Stimulated activated naive CD8-positive, alpha-beta T cell treated with anti-CD3 and anti-CD28 coated beads, Interleukin-15, amount 100 ng/mL, for 72 hours (primary cell): Measurements from ENCODE around the gene TMEM45A.

Source experiments
- ATAC-seq: fragments of 150-1000 bp; cut with Tn5 transposase; 2 replicates; pipeline ENCODE4 v1.10.0; 2021; ENCODE audit warnings: mild to moderate bottlenecking, moderate library complexity
- DNase-seq, 2 donors: peaks; one replicate each; pipeline ENCODE4 v3.0.0; 2021 to 2022
- H3K27ac Mint-ChIP-seq, 2 donors: one replicate each; pipeline ENCODE4 v1.8.0; 2022; ENCODE audit warnings: mild to moderate bottlenecking in 2 of 2, mixed read lengths in 2 of 2, moderate library complexity in 2 of 2
- H3K27me3 Mint-ChIP-seq: one replicate; pipeline ENCODE4 v1.8.0; 2022; ENCODE audit warnings: mixed read lengths
- H3K4me1 Mint-ChIP-seq: one replicate; pipeline ENCODE4 v1.8.0; 2022; ENCODE audit warnings: mild to moderate bottlenecking, mixed read lengths
- H3K4me3 Mint-ChIP-seq, 2 donors: one replicate each; pipeline ENCODE4 v1.8.0; 2022; ENCODE audit warnings: mild to moderate bottlenecking in 2 of 2, mixed read lengths in 2 of 2, moderate library complexity in 1 of 2
- H3K9me3 Mint-ChIP-seq, 2 donors: one replicate each; pipeline ENCODE4 v1.8.0; 2022; ENCODE audit warnings: mixed read lengths in 2 of 2

Gene TMEM45A

DNA sequence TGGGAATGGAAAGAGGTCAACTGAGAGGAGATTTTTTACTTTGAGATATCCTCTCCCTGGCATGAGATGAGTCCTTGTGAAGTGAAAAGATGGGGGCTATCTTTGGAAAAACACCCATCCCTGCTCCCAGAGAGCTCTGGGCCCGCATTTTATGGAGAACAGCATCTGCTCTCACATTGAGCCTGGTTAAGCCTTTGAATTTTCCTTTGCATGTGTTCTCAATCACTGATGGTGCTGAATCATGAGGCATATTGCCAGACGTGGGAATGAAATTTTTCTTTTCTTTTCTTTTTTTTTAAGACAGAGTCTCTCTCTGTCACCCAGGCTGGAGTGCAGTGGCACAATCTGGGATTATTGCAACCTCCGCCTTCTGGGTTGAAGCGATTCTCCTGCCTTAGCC is 24.4 kb downstream of the TMEM45A start:
- Mint-ChIP-seq H3K27ac (no peak overlapping the region), H3K27me3 (no peaks in the 10 kb centered on the region), H3K9me3 (no peaks in the 10 kb centered on the region), H3K4me1 (no peaks in the 10 kb centered on the region), H3K4me3 (no peak overlapping the region)
- ATAC-seq (no peak), DNase-seq (no peak)

DNA sequence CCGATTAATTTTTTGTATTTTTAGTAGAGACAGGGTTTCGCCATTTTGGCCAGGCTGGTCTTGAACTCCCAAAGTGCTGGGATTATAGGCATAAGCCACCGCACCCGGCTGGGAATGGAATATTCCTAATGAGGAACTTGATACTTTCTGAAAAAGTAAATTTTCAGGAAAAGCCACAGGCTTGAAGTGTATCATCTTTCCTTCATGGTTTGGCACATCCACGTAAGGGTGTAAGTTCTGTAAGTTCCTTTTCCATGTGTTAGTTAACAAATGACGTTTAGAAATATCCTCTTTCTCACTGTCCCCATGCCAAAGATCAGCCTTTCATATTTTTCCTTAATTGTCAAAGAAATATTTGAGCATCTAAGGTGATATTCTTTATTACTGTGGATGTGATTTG is 24.9 kb downstream of the TMEM45A start:
- H3K9me3 Mint-ChIP-seq: no peaks in the 10 kb centered on the region
- no peaks in the 10 kb centered on the region for H3K27me3 Mint-ChIP-seq
- DNase-seq (no peak), ATAC-seq (no peak)
- no peaks in the 10 kb centered on the region for H3K4me1 Mint-ChIP-seq
- H3K27ac Mint-ChIP-seq: no peak overlapping the region
- no peak overlapping the region for H3K4me3 Mint-ChIP-seq

DNA sequence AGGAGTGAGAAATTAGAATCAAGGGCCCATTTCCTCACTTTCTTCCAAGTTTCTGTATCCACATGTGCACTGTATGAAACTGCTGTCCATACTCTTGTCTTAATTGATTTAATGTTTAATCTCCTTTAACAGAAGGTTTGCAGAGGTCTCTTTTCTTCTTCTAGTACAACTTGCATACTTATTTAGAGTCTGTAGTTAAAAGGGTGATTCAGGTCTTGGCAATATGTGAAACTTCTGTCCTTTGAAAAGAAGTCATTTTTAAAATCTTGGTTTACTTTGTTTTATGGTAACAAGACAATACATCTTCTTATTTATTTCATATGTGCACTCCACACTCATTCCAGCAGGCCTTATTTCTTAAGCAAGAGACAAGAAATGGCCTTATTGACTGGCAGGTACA is 25.8 kb downstream of the TMEM45A start:
- Mint-ChIP-seq H3K27me3 (no peaks in the 10 kb centered on the region), H3K27ac (no peak overlapping the region), H3K4me1 (no peaks in the 10 kb centered on the region), H3K4me3 (no peak overlapping the region), H3K9me3 (no peaks in the 10 kb centered on the region)
- DNase-seq (no peak), ATAC-seq (no peak)

DNA sequence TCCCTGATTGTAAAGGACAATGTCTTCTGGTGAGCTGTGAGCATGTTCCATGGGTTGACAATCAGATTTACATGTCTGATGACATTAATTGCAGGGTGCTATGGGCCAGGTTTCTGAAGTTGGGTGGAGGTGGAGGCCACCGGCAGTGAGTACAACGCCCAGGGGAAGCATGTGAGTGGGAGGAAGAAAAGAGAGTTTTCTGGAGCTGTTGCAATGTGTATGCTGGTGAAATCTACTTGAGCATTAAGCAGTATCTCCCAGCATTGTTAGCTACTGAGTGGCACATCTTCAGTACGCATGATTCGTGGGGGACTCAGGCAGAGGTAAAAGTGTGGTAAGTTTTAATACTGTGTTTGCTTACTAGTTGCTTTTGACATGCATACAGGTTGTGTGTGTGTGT is 26.6 kb downstream of the TMEM45A start:
- Mint-ChIP-seq H3K9me3 (no peaks in the 10 kb centered on the region), H3K4me1 (no peaks in the 10 kb centered on the region), H3K27ac (no peak overlapping the region)

DNA sequence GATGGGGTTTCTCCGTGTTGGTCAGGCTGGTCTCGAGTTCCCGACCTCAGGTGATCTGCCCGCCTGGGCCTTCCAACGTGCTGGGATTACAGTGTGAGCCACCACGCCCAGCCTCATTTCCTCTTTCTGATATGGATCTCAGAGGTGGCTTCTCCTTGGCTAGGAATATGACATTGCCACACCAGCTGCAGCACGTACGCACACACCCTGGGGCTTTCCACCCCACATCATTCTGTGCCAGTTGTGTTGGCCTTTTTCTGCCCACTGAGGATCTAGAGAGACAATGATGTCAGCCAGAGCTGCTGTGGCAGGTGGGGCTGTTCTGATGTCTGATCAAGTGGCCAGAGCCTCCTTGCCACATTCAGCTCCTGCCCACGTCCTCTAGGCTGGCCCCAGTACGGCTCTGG is 29.0 kb downstream of the TMEM45A start:
- H3K27me3 Mint-ChIP-seq: peaks cover 11% of the 10 kb centered on the region
- no peak overlapping the region for H3K4me3 Mint-ChIP-seq
- H3K4me1 Mint-ChIP-seq: no peaks in the 10 kb centered on the region
- ATAC-seq (no peak), DNase-seq (no peak)
- H3K9me3 Mint-ChIP-seq: no peaks in the 10 kb centered on the region
- no peak overlapping the region for H3K27ac Mint-ChIP-seq

More for the DNA sequence above, 26.6 kb downstream of the TMEM45A start:
- Mint-ChIP-seq H3K27me3 (no peaks in the 10 kb centered on the region), H3K4me3 (no peak overlapping the region)
- no peak for ATAC-seq
- no peak for DNase-seq

DNA sequence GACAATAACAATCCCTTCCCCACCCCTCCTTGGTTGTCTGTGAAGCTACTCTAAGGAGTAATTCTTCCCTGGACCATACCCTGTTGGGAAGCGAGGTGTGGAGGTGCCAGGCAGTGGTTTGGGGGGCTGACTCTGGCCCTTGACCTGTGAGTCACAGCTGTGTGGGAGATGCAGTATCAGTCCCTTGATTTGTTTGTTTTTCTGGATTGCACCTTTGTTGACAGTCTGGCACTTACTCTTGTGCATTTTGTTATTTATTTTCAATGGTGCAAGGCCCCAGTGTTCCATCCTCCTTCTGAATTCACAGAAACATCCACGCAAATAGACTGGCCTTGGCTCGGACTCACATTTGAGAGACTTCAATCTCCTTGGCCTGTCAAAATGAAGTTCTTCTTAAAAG is 29.7 kb downstream of the TMEM45A start:
- Mint-ChIP-seq H3K9me3 (no peaks in the 10 kb centered on the region), H3K27me3 (peaks cover 12% of the 10 kb centered on the region), H3K27ac (no peak overlapping the region), H3K4me3 (no peak overlapping the region), H3K4me1 (no peaks in the 10 kb centered on the region)
- DNase-seq (no peak), ATAC-seq (no peak)

DNA sequence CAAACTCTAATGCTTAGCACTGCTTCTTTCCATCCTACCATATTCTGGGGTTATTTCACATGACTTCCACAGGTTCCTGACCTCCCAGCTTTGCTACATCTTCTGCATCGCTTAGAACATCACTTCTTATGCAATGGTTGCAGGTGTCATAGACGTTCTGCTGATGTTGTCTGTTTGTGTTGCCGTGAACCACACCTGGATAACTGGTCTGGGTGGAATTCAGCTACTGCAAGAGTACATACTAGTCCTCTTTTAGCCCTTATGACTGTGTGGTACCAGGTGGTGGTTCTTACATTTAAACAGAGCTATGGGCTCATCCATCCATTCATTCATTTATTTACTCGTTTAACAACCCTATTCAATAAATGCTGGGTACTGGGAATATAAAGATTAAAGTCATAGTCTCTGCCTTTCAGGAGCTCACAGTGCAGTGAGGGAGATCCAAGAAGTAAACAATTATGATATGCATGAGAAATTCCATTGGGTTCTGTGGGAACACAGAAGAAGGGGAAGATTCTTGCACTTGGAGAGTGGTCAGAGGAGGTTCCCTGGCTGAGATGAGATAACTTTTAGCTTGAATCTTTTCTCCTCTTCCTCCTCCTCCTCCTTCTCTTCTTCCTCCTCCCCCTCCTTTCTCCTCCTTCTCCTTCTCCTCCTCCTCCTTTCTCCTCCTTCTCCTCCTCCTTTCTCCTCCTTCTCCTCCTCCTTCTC is 30.8 kb downstream of the TMEM45A start:
- H3K4me3 Mint-ChIP-seq: no peak overlapping the region
- H3K27me3 Mint-ChIP-seq: peaks cover 12% of the 10 kb centered on the region
- no peaks in the 10 kb centered on the region for H3K4me1 Mint-ChIP-seq
- DNase-seq (no peak), ATAC-seq (no peak)
- no peaks in the 10 kb centered on the region for H3K9me3 Mint-ChIP-seq
- no peak overlapping the region for H3K27ac Mint-ChIP-seq

DNA sequence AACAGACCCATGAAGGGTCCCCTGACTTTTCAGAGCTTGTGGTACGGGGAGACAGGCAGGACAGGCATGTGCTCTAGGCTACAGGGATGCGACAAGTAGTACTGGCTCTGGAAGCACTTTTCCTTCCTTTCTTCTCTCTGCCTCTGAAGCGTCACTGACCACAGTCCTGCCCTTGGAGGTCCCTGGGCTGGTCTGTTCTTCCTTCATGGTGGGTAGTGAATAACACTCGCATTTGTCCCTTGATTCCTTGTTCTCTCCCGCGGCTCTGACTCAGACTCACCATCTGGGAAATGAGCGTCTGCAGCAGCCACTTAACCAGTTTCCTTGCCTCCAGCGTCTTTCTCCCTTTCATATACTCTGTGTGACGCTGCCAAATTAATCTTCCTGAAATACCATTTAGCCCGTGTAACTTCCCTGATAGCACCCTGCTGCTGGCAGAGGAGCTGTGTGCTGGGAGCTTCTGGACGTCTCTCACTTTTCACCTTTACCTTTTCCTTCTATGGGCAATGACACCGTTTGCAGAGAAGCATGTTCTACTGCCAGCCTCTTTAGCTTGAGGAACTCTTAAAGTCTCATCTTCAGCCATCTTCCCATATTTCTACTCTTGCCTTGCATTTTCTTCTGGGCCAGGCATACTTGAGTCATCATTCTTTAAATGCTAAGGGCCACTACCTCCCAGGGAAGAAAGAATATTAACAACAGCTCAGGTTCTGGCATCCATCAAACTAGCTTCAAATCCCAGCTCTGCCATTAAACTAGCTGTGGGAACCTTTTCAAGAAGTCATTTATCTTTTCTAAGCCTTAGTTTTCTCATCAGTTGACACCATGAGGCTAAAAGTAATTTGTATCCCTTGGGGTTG is 33.6 kb downstream of the TMEM45A start:
- H3K4me1 Mint-ChIP-seq: no peaks in the 10 kb centered on the region
- H3K27me3 Mint-ChIP-seq: peaks cover 12% of the 10 kb centered on the region
- DNase-seq (no peak), ATAC-seq (no peak)
- no peak overlapping the region for H3K27ac Mint-ChIP-seq
- H3K9me3 Mint-ChIP-seq: no peaks in the 10 kb centered on the region
- H3K4me3 Mint-ChIP-seq: no peak overlapping the region

DNA sequence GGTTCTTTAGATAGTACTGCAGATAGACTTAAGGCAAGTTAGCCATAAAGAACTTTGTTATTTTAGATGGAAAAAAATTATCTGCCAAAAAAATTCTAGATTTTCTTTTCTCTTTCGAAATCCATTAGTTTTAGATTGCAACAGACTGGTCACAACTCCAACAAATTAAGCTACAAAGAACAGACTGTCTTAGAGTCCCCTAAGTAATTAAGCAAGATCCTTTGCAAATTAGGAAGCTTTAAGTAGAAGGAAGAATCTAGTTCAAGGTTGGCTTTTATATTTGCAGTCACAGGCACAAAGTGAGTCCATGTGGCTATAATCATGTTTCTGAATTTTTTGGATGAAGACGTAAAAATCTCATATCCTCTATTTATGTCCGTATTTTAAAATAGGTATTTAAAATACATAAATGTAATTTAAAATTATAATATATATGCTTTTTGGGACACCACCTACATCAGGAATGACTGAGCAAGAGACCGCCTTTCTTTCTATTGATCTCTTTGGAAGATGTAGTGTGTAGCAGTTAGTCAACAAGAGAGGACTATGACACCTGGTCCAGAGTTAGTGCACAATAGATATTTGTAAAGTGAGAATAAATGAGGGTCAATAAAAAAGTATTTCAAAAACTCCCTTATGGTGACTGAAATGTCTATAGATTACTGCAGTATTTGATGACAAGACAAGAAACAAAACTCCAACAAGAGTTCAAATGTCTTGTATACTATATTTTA is 34.4 kb downstream of the TMEM45A start:
- Mint-ChIP-seq H3K4me1 (no peaks in the 10 kb centered on the region), H3K27me3 (peaks cover 12% of the 10 kb centered on the region), H3K4me3 (no peak overlapping the region), H3K27ac (no peak overlapping the region), H3K9me3 (no peaks in the 10 kb centered on the region)
- no peak for DNase-seq
- no peak for ATAC-seq

DNA sequence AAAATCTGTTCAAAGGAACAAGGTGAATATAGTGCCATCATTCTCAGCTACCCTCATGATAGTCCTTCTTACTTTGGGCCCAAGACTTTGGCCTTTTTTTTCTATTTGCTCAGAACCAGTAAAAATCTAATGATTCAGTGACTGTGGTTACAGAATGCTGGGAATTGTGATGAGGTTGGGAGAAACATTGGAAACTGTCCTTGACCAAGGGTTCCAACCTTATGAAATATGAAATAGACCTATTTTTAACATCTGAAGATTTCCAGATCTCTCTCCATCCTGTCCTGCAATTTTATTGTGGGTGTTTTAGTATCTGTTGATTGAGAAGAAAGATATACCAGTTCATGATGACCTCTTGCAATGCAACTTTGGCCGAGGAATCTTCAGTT is 34.9 kb downstream of the TMEM45A start:
- Mint-ChIP-seq H3K27me3 (peaks cover 12% of the 10 kb centered on the region), H3K9me3 (no peaks in the 10 kb centered on the region), H3K4me3 (no peak overlapping the region), H3K27ac (no peak overlapping the region), H3K4me1 (no peaks in the 10 kb centered on the region)
- ATAC-seq: no peak
- no peak for DNase-seq

DNA sequence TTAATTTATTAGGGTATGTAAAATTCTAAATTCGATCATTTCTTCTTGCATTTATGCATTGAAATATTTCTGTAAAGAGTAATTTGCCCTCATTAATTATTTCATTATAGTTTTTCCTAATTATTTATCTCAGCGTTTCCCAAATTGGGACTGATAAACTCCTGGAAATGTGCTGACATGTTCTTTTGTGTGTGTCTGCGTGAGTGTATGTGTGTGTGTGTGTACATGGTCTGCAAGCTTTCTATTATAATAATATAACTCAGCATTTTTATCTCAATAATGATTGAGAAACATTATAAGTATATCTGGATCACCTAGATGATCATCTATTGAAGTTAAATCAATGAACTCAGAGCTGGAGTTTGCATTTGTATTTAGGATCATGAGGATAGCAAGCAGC is 38.7 kb downstream of the TMEM45A start:
- no peak overlapping the region for H3K27ac Mint-ChIP-seq
- H3K27me3 Mint-ChIP-seq: peaks cover 4% of the 10 kb centered on the region
- H3K4me1 Mint-ChIP-seq: no peaks in the 10 kb centered on the region
- ATAC-seq (no peak), DNase-seq (no peak)
- H3K9me3 Mint-ChIP-seq: no peaks in the 10 kb centered on the region
- no peak overlapping the region for H3K4me3 Mint-ChIP-seq

DNA sequence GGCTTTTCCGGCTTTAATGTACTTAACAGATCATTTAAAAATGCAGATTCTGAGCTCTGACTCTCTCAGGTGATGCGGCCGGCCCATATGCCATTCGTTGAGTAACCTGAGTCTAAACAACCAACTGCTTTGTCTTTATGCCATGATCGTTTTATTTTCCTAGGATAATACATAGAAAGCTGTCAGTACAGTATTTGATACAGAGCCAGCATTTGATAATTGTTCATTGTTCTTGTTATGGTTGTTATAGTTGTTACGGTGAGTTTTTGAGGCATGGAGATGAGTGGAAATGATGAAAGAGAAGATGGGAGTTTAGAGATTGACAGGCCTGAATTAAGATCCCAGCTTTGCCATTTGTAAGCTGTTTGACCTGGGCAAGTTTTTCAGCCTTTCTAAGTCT is 40.0 kb downstream of the TMEM45A start:
- DNase-seq (no peak), ATAC-seq (no peak)
- Mint-ChIP-seq H3K4me3 (no peak overlapping the region), H3K9me3 (no peaks in the 10 kb centered on the region), H3K4me1 (no peaks in the 10 kb centered on the region), H3K27me3 (no peaks in the 10 kb centered on the region), H3K27ac (no peak overlapping the region)

DNA sequence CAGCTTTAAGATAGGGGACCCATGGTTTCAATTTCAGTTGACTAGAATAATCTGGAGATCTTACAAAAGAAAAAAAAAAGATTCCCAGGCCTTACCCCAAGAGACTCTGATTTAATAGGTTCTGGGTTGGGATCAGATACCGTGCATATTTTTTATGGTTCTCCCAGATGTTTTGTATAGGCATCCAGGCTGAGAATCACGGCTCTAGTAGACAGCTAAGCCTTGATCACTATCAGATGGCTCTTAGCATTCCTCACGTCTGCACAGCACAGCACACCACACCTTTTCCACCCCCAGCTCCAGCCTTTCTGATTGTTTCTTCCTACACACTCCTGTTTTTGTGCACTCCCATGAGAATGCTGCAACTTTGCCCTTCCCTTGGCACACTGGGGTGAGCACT is 40.8 kb downstream of the TMEM45A start:
- no peak for DNase-seq
- no peak for ATAC-seq
- no peak overlapping the region for H3K4me3 Mint-ChIP-seq
- no peaks in the 10 kb centered on the region for H3K9me3 Mint-ChIP-seq
- no peaks in the 10 kb centered on the region for H3K27me3 Mint-ChIP-seq
- no peaks in the 10 kb centered on the region for H3K4me1 Mint-ChIP-seq
- no peak overlapping the region for H3K27ac Mint-ChIP-seq

DNA sequence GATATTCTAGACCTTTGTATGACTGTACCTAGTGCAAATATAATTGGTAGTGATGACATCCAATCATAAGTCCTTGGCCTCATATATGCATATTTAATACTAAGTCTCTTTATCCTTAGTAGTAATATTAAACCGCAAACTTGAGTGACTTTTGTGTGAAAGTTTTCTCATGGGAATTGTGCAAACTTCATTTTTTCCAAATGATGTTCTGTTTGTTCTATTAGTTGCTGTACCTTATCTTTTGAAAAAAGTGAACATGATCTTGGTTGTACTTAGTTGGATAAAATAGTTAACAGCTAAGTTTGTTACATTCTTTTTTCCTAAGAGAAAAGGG is 43.2 kb downstream of the TMEM45A start:
- no peaks in the 10 kb centered on the region for H3K27me3 Mint-ChIP-seq
- DNase-seq (no peak), ATAC-seq (no peak)
- no peaks in the 10 kb centered on the region for H3K4me1 Mint-ChIP-seq
- no peak overlapping the region for H3K4me3 Mint-ChIP-seq
- H3K27ac Mint-ChIP-seq: no peak overlapping the region
- no peaks in the 10 kb centered on the region for H3K9me3 Mint-ChIP-seq

DNA sequence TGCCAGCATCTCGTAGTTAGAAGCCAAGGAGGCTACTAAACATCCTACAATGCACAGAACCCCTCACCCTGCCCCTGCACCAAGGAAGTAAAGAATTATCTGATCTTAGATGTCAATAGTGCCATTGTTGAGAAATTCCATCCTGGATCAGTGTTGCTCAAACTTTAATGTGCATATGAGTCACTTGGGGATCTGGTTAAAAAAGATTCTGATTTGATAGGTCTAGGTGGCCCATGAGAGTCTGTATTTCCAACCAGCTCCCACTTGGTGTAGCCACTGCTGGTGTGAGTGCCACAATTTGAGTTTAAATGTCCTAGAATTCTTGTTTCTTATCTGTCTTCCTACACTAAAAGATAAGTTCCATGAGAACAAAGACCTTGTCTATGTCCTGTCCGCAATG is 43.7 kb downstream of the TMEM45A start:
- Mint-ChIP-seq H3K4me3 (no peak overlapping the region), H3K4me1 (no peaks in the 10 kb centered on the region), H3K27me3 (no peaks in the 10 kb centered on the region), H3K9me3 (no peaks in the 10 kb centered on the region), H3K27ac (no peak overlapping the region)
- ATAC-seq: no peak
- DNase-seq: no peak

DNA sequence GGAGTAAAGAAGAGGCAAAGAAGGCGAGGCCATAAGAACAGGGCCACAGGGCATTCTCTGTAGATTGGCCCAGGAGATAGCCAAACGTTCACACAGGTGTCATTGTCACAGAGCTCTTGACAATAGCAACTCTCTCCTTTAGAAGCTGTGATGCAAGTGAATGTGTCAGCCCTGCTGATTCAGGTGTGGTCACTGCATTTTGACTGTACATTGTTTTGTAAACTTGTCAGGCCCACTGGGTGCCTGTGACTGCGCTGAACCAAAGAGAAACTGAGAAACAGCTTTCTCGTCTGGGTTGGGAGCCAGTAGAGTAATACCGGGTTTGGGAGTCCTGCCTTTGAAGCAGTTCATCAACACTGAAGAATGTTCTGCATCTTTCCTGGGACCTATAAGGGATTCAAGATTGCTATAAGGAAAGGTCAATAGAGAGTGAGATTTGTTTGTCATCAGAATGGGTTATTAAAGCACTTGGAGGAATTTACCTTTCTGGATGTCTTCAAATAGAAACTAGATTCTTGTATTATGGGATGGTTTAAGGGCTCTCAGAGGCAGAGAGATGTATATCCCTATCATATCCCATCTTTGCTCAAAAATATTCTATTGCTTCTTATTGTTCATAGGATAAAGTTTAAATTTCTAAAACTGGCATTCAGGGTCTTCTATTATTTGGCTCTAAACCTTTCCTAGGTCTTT is 45.4 kb downstream of the TMEM45A start:
- DNase-seq (no peak), ATAC-seq (no peak)
- Mint-ChIP-seq H3K27me3 (no peaks in the 10 kb centered on the region), H3K9me3 (peaks cover 0 to 6% of the 10 kb centered on the region in 2 donors), H3K27ac (no peak overlapping the region), H3K4me3 (no peak overlapping the region), H3K4me1 (no peaks in the 10 kb centered on the region)
